AML-193 (cell line): ENCODE results near the gene PPP2R3B.
"Not testable (repeated sequence)": the region's sequence is repeated elsewhere in the genome, so short reads cannot be mapped to it uniquely, and the experiment has no call there.

Experiments
- DNase-seq, 2 experiments: peaks; one replicate each; lab custom pipeline; 2025; lab: John Stamatoyannopoulos, UW

Gene PPP2R3B

GRCh38 chrX:405149-405548 is 18.4 kb upstream of the PPP2R3B start:
- DNase-seq, result no peak

- DNase-seq, result no peak
Measured at GRCh38 chrX:404656-405055, 17.9 kb upstream of the PPP2R3B start.

- DNase-seq, result no peak
Measured at GRCh38 chrX:402857-403256, 16.1 kb upstream of the PPP2R3B start.

- no peak for DNase-seq
Measured at GRCh38 chrX:400258-400657, 13.6 kb upstream of the PPP2R3B start.

GRCh38 chrX:397575-397974 is 10.9 kb upstream of the PPP2R3B start:
- DNase-seq, result no peak

- no peak for DNase-seq
Measured at GRCh38 chrX:394830-395229, 8.1 kb upstream of the PPP2R3B start.

GRCh38 chrX:392575-392846 is 5.8 kb upstream of the PPP2R3B start:
- no peak for DNase-seq

GRCh38 chrX:391717-392574 is 5.2 kb upstream of the PPP2R3B start:
- DNase-seq, result no peak

GRCh38 chrX:390459-390858 is 3.8 kb upstream of the PPP2R3B start:
- no peak for DNase-seq

- DNase-seq, result no peak
Measured at GRCh38 chrX:389021-389441, 2.3 kb upstream of the PPP2R3B start.

- no peak for DNase-seq
Measured at GRCh38 chrX:387729-388128, 1.0 kb upstream of the PPP2R3B start.

GRCh38 chrX:386239-386767 is 404 bp downstream of the PPP2R3B start:
- no peak for DNase-seq

GRCh38 chrX:385736-386135 is 971 bp downstream of the PPP2R3B start:
- DNase-seq, result not testable (repeated sequence)

GRCh38 chrX:384861-385260 is 1.8 kb downstream of the PPP2R3B start:
- no peak for DNase-seq

GRCh38 chrX:378443-378842 is 8.3 kb downstream of the PPP2R3B start:
- DNase-seq, result no peak

- not testable (repeated sequence) for DNase-seq
Measured at GRCh38 chrX:376206-376605, 10.5 kb downstream of the PPP2R3B start.

GRCh38 chrX:375181-376036 is 11.3 kb downstream of the PPP2R3B start:
- DNase-seq, result no peak

GRCh38 chrX:374596-374995 is 12.1 kb downstream of the PPP2R3B start:
- DNase-seq, result no peak

GRCh38 chrX:373641-374471 is 12.9 kb downstream of the PPP2R3B start:
- no peak for DNase-seq

GRCh38 chrX:372856-373640 is 13.7 kb downstream of the PPP2R3B start:
- DNase-seq, result no peak

- DNase-seq, result no peak
Measured at GRCh38 chrX:371907-372306, 14.8 kb downstream of the PPP2R3B start.
